A673 (cell line): ENCODE data around the gene TNFSF13.

Experiments
- EZH2 ChIP-seq: fragments of 200-600 bp; sonication (generic); IDR thresholded peaks from 2 replicates; pipeline ENCODE4 v1.6.1; 2017; ENCODE audit warnings: borderline replicate concordance, low read depth, mild to moderate bottlenecking, mixed read lengths, antibody characterized with exemption, low read length; ENCODE audit not compliant: poor library complexity, severe bottlenecking
- TF ChIP-seq, protein P1 (sequence below): fragments of 300-800, 200-600 bp; sonication (generic); conservative IDR thresholded peaks from 2 replicates; pipeline ENCODE4 v1.5.1; 2017; ENCODE audit warnings: low read depth, mild to moderate bottlenecking, antibody characterized with exemption, low read length, moderate library complexity, mixed read lengths

DNA sequence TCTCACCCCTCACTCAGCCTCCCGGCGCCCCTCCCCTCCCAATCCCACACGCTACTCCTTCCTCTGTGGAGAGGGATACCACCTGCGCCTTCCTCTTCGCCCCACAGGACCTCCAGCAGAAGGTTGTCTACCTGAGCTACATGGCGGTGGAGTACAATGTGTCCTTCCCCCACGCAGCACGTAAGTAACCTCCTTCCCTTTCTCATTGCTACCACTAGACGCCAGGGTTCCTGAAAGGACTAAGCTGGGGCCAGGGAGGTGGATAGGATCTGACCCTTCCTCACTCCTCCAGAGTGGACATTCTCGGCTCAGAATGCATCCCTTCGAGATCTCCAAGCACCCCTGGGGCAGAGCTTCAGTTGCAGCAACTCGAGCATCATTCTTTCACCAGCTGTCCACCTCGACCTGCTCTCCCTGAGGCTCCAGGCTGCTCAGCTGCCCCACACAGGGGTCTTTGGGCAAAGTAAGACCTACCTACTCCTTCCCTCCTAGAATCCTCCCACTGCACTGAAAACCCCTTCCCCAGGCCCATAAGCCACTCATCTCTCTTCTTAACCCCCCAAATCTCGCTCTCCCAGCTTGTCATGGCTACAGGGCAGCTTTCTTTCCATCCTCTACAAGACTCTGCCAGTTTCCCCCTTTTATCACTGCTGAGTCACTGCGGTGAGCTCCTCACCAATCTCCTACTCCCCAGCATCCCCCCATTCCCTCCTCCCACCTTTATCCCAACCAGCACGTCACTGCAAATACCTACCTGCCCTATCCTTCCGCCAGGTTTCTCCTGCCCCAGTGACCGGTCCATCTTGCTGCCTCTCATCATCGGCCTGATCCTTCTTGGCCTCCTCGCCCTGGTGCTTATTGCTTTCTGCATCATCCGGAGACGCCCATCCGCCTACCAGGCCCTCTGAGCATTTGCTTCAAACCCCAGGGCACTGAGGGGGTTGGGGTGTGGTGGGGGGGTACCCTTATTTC is 22.3 kb downstream of the TNFSF13 start:
- TF ChIP-seq, protein P1, sequence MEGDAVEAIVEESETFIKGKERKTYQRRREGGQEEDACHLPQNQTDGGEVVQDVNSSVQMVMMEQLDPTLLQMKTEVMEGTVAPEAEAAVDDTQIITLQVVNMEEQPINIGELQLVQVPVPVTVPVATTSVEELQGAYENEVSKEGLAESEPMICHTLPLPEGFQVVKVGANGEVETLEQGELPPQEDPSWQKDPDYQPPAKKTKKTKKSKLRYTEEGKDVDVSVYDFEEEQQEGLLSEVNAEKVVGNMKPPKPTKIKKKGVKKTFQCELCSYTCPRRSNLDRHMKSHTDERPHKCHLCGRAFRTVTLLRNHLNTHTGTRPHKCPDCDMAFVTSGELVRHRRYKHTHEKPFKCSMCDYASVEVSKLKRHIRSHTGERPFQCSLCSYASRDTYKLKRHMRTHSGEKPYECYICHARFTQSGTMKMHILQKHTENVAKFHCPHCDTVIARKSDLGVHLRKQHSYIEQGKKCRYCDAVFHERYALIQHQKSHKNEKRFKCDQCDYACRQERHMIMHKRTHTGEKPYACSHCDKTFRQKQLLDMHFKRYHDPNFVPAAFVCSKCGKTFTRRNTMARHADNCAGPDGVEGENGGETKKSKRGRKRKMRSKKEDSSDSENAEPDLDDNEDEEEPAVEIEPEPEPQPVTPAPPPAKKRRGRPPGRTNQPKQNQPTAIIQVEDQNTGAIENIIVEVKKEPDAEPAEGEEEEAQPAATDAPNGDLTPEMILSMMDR = no peak
- no peak for TF ChIP-seq EZH2
